ACC112 (cell line): ENCODE results near the gene RPP14.
"Not testable (repeated sequence)": the region's sequence is repeated elsewhere in the genome, so short reads cannot be mapped to it uniquely, and the experiment has no call there.

ENCODE experiments used
- H2AFZ ChIP-seq: fragments of 200-600 bp; sonication (generic); one replicate; pipeline ENCODE4 v1.6.0; 2017; ENCODE audit warnings: antibody characterized with exemption, low read length; ENCODE audit not compliant: unreplicated experiment
- H3K27ac ChIP-seq: fragments of 200-600 bp; sonication (generic); 2 replicates; pipeline ENCODE4 v1.5.1; 2014; ENCODE audit warnings: low read depth, mild to moderate bottlenecking, antibody characterized with exemption, low read length, moderate library complexity
- H3K27me3 ChIP-seq: fragments of 200-600 bp; sonication (generic); 2 replicates; pipeline ENCODE4 v1.6.1; 2014; ENCODE audit warnings: mild to moderate bottlenecking, antibody characterized with exemption, low read length, moderate library complexity, mixed read lengths; ENCODE audit not compliant: insufficient read depth
- H3K36me3 ChIP-seq: fragments of 200-600 bp; sonication (generic); 2 replicates; pipeline ENCODE4 v1.6.1; 2016; ENCODE audit warnings: mild to moderate bottlenecking, antibody characterized with exemption, low read length, moderate library complexity, mixed read lengths; ENCODE audit not compliant: insufficient read depth
- H3K4me1 ChIP-seq: fragments of 200-600 bp; sonication (generic); one replicate; pipeline ENCODE4 v1.6.1; 2016; ENCODE audit warnings: low read length, mixed read lengths; ENCODE audit not compliant: insufficient read depth, unreplicated experiment, control insufficient read depth
- H3K4me3 ChIP-seq: fragments of 200-600 bp; sonication (generic); 2 replicates; pipeline ENCODE4 v1.5.1; 2014; ENCODE audit warnings: mild to moderate bottlenecking, low read depth, low read length
- H3K79me2 ChIP-seq: fragments of 200-600 bp; sonication (generic); one replicate; pipeline ENCODE4 v1.6.0; 2016; ENCODE audit warnings: low read length; ENCODE audit not compliant: control insufficient read depth, unreplicated experiment, insufficient read depth

Gene RPP14

GRCh38 chr3:58332575-58333188 lies 26.6 kb downstream of the RPP14 start, which contains the start of gene PXK:
PXK (plus strand) TSS chr3:58332892; CDS start chr3:58332989, 97 bp downstream.
- Histone ChIP-seq H3K27ac (peak within 1 kb of the TSS; percentile 98), H3K4me3 (peak within 1 kb of the TSS; percentile 81), H3K36me3 (no peaks in the 10 kb centered on the region), H3K79me2 (peaks cover 36% of the 10 kb centered on the region), H3K4me1 (peaks cover 32% of the 10 kb centered on the region), H3K27me3 (no peaks in the 10 kb centered on the region), H2AFZ (peak within 1 kb of the TSS; percentile 100)

- Histone ChIP-seq H3K4me1 (peaks cover 32% of the 10 kb centered on the region), H3K4me3 (peak overlapping the region; percentile 81), H3K79me2 (peaks cover 36% of the 10 kb centered on the region), H3K36me3 (no peaks in the 10 kb centered on the region), H3K27ac (peak overlapping the region; percentile 98), H3K27me3 (no peaks in the 10 kb centered on the region), H2AFZ (peak overlapping the region; percentile 77)
These were observed 27.4 kb downstream of the RPP14 start for GRCh38 chr3:58333206-58334012.

- Histone ChIP-seq H3K27me3 (no peaks in the 10 kb centered on the region), H3K79me2 (peaks cover 36% of the 10 kb centered on the region), H3K4me3 (peak overlapping the region; percentile 81), H3K4me1 (peaks cover 32% of the 10 kb centered on the region), H2AFZ (no peak overlapping the region), H3K27ac (peak overlapping the region; percentile 98), H3K36me3 (no peaks in the 10 kb centered on the region)
These were observed 27.9 kb downstream of the RPP14 start for GRCh38 chr3:58334013-58334321.

GRCh38 chr3:58334506-58334884 lies 28.4 kb downstream of the RPP14 start:
- H3K27me3 ChIP-seq = no peaks in the 10 kb centered on the region
- H3K36me3 ChIP-seq = no peaks in the 10 kb centered on the region
- H3K79me2 ChIP-seq = peaks cover 38% of the 10 kb centered on the region
- H3K4me1 ChIP-seq = peaks cover 32% of the 10 kb centered on the region
- H3K4me3 ChIP-seq = peak overlapping the region; percentile 81
- H3K27ac ChIP-seq = peak overlapping the region; percentile 98
- no peak overlapping the region for H2AFZ ChIP-seq

- Histone ChIP-seq H3K4me3 (peak overlapping the region; percentile 81), H3K27ac (peak overlapping the region; percentile 98), H3K4me1 (peaks cover 29% of the 10 kb centered on the region), H3K36me3 (no peaks in the 10 kb centered on the region), H2AFZ (peak overlapping the region; percentile 6), H3K27me3 (no peaks in the 10 kb centered on the region), H3K79me2 (peaks cover 45% of the 10 kb centered on the region)
These were observed 29.6 kb downstream of the RPP14 start for GRCh38 chr3:58335652-58335947.

GRCh38 chr3:58336135-58336882 lies 30.3 kb downstream of the RPP14 start:
- no peaks in the 10 kb centered on the region for H3K27me3 ChIP-seq
- no peaks in the 10 kb centered on the region for H3K36me3 ChIP-seq
- no peak overlapping the region for H2AFZ ChIP-seq
- no peak overlapping the region for H3K4me3 ChIP-seq
- H3K27ac ChIP-seq = peak overlapping the region; percentile 98
- peaks cover 45% of the 10 kb centered on the region for H3K79me2 ChIP-seq
- H3K4me1 ChIP-seq = peaks cover 32% of the 10 kb centered on the region

- Histone ChIP-seq H3K4me3 (no peak overlapping the region), H3K27me3 (no peaks in the 10 kb centered on the region), H3K79me2 (peaks cover 52% of the 10 kb centered on the region), H3K27ac (peak overlapping the region; percentile 98; the same call in 1 of the 2 replicates), H2AFZ (no peak overlapping the region), H3K36me3 (no peaks in the 10 kb centered on the region), H3K4me1 (peaks cover 35% of the 10 kb centered on the region)
These were observed 31.1 kb downstream of the RPP14 start for GRCh38 chr3:58337190-58337589.

- H2AFZ ChIP-seq, H3K27ac ChIP-seq, H3K4me3 ChIP-seq, H3K36me3 ChIP-seq, H3K27me3 ChIP-seq: not testable (repeated sequence)
- Histone ChIP-seq H3K4me1 (peaks cover 32% of the 10 kb centered on the region), H3K79me2 (peaks cover 47% of the 10 kb centered on the region)
These were observed 33.1 kb downstream of the RPP14 start for GRCh38 chr3:58339146-58339545.

- Histone ChIP-seq H3K4me3 (no peak overlapping the region), H2AFZ (no peak overlapping the region), H3K79me2 (peaks cover 43% of the 10 kb centered on the region), H3K27ac (peak overlapping the region; percentile 8; the same call in 1 of the 2 replicates), H3K36me3 (no peaks in the 10 kb centered on the region), H3K4me1 (peaks cover 23% of the 10 kb centered on the region), H3K27me3 (no peaks in the 10 kb centered on the region)
These were observed 34.7 kb downstream of the RPP14 start for GRCh38 chr3:58340594-58341244.

GRCh38 chr3:58341376-58341775 lies 35.3 kb downstream of the RPP14 start:
- Histone ChIP-seq H3K79me2 (peaks cover 41% of the 10 kb centered on the region), H3K36me3 (no peaks in the 10 kb centered on the region), H2AFZ (no peak overlapping the region), H3K27ac (peak overlapping the region; percentile 8; the same call in 1 of the 2 replicates), H3K27me3 (no peaks in the 10 kb centered on the region), H3K4me1 (peaks cover 19% of the 10 kb centered on the region), H3K4me3 (no peak overlapping the region)
